Inflammatory macrophage treated with lipopolysaccharide for 1 hour (primary cell): ENCODE measurements around the gene CEP95.

ENCODE experiments used
- DNase-seq, 2 donors: peaks; one replicate each; pipeline ENCODE4 v3.0.0-alpha.2; 2020 to 2022

Gene CEP95

GRCh38 chr17:64496348-64496785, 10.4 kb upstream of the CEP95 start:
- DNase-seq, result peak in 1 of 2 donors; percentile 41

GRCh38 chr17:64496786-64497564, 9.8 kb upstream of the CEP95 start, which contains the start of gene POLG2:
Gene POLG2, minus strand, starts transcription at chr17:64497054. Its CDS starts 86 bp downstream, at chr17:64496968.
- peak; percentile 89 to 93 for DNase-seq

GRCh38 chr17:64497565-64498035, 9.2 kb upstream of the CEP95 start:
- DNase-seq, result no peak

- DNase-seq, result no peak
Observed at GRCh38 chr17:64498308-64499203, 8.2 kb upstream of the CEP95 start.

- no peak for DNase-seq
Observed at GRCh38 chr17:64499805-64500486, 6.8 kb upstream of the CEP95 start.

GRCh38 chr17:64500487-64500859, 6.3 kb upstream of the CEP95 start:
- DNase-seq, result no peak

GRCh38 chr17:64500862-64501765, 5.7 kb upstream of the CEP95 start:
- no peak for DNase-seq

GRCh38 chr17:64502021-64502420, 4.8 kb upstream of the CEP95 start:
- no peak for DNase-seq

- no peak for DNase-seq
Observed at GRCh38 chr17:64502809-64503208, 4.0 kb upstream of the CEP95 start.

- DNase-seq, result no peak
Observed at GRCh38 chr17:64503341-64503740, 3.4 kb upstream of the CEP95 start.

- no peak for DNase-seq
Observed at GRCh38 chr17:64503821-64504768, 2.7 kb upstream of the CEP95 start.

GRCh38 chr17:64504769-64505339, 1.9 kb upstream of the CEP95 start:
- no peak for DNase-seq

GRCh38 chr17:64505340-64506200, 1.2 kb upstream of the CEP95 start:
- DNase-seq, result peak; percentile 84 to 93

GRCh38 chr17:64506201-64506575, 589 bp upstream of the CEP95 start, which contains the start of gene DDX5:
Gene DDX5, minus strand, starts transcription at chr17:64506289. Its CDS starts 170 bp downstream, at chr17:64506119.
- peak; percentile 96 to 100 for DNase-seq

GRCh38 chr17:64507413-64507782, 621 bp downstream of the CEP95 start:
- DNase-seq, result peak in 1 of 2 donors; percentile 56

GRCh38 chr17:64508683-64509082, 1.9 kb downstream of the CEP95 start:
- no peak for DNase-seq

- no peak for DNase-seq
Observed at GRCh38 chr17:64509179-64509578, 2.4 kb downstream of the CEP95 start.

- DNase-seq, result no peak
Observed at GRCh38 chr17:64515419-64515818, 8.6 kb downstream of the CEP95 start.

- DNase-seq, result no peak
Observed at GRCh38 chr17:64515829-64516228, 9.1 kb downstream of the CEP95 start.
